GM04504 (cell line): Measurements from ENCODE around the gene G2E3.

Experiments used
- DNase-seq: peaks from one replicate; pipeline ENCODE4 v3.0.0-alpha.2; 2012; ENCODE audit warnings: low read depth

The G2E3 gene

DNA sequence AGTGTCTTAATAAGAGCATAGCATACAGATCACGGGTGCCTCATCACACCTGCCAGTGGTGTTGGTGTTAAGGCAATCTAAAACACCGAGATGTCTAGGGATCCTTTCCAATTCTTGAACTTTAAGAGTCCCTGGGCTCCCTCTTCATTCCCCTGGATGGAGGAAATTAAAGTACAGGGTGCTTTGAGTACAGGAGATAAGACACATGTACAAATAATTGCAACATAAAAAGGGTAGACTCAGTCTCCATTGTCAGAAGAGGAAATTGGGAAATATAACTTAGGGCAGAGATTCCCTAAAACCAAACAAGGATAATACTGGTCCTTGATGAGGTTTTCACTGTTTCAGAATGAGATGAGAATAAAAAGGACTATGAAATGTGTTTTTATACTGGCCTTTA is 98.1 kb downstream of the G2E3 start:
- DNase-seq, result no peak

DNA sequence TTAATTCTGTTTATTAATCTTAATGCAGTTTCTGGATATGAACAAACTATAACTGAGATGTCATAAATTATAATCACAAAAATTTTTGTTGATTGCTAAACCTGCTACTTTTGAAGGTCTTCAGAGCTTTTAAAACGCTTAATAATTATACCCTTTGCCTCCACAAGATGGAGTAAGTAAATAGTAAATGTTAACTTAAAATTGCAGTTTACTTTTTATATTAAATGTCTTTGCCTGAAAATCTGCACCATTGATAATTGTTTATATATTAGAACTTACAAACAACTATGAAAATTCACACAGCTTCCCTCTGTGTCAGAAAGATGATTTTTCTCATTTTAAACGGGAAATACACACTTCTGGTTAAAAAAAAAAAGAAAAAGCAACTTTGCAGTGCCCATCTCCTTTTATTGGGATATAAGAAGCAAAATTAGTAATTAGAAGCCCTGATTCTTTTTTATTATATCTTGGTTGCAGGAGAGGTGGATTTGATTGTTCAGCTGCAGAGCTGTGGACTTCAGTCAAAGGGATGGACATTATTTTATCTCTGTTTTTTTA is 98.7 kb downstream of the G2E3 start:
- DNase-seq, result no peak

DNA sequence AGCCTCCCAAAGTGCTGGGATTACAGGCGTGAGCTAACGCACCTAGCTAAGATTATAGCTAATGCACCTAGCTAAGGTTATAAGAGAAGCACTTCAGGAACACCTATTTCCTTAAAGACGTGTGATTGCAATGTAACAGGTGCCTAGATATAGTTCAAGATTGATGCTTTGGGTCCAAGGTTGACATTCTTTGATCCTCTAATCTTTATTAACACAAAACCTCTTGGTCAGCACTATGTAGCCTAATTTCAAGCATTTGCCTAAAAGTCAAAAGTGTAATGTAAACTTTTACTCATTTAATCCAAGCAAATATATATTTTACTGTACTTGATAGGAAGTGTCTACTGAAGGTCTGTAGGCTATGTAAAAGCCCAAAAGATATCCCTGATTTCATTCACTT is 99.7 kb downstream of the G2E3 start:
- DNase-seq, result no peak

DNA sequence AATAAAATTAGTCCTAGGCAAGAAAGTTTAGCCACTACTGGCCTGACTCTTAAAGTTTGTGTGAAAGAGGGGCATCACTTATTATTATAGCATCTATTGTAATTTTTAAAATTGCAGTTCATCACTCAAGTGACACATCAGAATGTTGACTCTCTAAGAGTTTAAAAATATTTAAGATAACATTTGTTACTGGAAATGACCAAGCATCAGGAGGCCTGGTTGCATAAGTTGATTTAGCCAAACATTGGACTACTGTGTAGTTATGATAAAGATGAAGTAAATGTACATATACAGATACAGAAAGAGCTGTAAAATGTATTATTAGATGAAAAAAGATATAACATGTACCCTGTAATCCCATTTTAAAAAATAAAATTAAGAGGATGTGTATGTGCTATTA is 110.6 kb downstream of the G2E3 start:
- DNase-seq, result no peak
